H1 (cell line): ENCODE results near the gene OPCML. TPM values are rescaled to one million over a fixed set of nuclear protein-coding genes. Genes with fewer than 3 reads are reported as not detected.

ENCODE experiments used
- CTCF ChIA-PET: fragments of 300-600 bp; sonication (Branson Sonifier 250); formaldehyde crosslinking; loops from one replicate; lab custom pipeline; 2021; ENCODE audit not compliant: partially characterized antibody; lab: Charles Lee
- POLR2A ChIA-PET: fragments of 300-600 bp; sonication (Branson Sonifier 250); formaldehyde crosslinking; loops from one replicate; lab custom pipeline; 2021; ENCODE audit warnings: inconsistent platforms; ENCODE audit not compliant: partially characterized antibody; lab: Charles Lee
- DNase-seq, 2 experiments: peaks; one replicate each; pipeline versions ENCODE4 v3.0.0 to v3.0.0-alpha.2; 2010 to 2022; ENCODE audit warnings: low spot score in 2 of 2, low read depth in 1 of 2, mixed read lengths in 1 of 2
- FAIRE-seq: peaks from 2 replicates; lab custom pipeline; 2011; peaks lifted over from hg19 to GRCh38; lab: Jason Lieb, UNC
- H2AFZ ChIP-seq: 2 replicates; pipeline ENCODE4 v1.8.1; 2012; ENCODE audit warnings: low read length, inconsistent platforms
- H2AK5ac ChIP-seq: 2 replicates; pipeline ENCODE4 v1.6.1; 2013; ENCODE audit warnings: low read depth, low read length
- H2BK120ac ChIP-seq: replicated peaks from 2 replicates; pipeline ENCODE3; 2013; ENCODE audit warnings: low read depth, low read length, inconsistent platforms
- H2BK12ac ChIP-seq: 2 replicates; pipeline ENCODE4 v1.6.1; 2013; ENCODE audit warnings: low read depth, low read length
- H2BK15ac ChIP-seq: 2 replicates; pipeline ENCODE4 v1.6.1; 2013; ENCODE audit warnings: low read length
- H2BK20ac ChIP-seq: 2 replicates; pipeline ENCODE4 v1.6.1; 2013; ENCODE audit warnings: low read length
- H2BK5ac ChIP-seq: 2 replicates; pipeline ENCODE4 v1.6.1; 2013; ENCODE audit warnings: low read depth, low read length
- H3K14ac ChIP-seq: 2 replicates; pipeline ENCODE4 v1.6.1; 2013; ENCODE audit warnings: inconsistent platforms; ENCODE audit not compliant: insufficient read length
- H3K18ac ChIP-seq: 2 replicates; pipeline ENCODE4 v1.6.1; 2013; ENCODE audit warnings: low read length; ENCODE audit errors: extremely low read depth
- H3K23ac ChIP-seq: 2 replicates; pipeline ENCODE4 v1.6.1; 2013; ENCODE audit warnings: inconsistent platforms; ENCODE audit not compliant: insufficient read length
- H3K23me2 ChIP-seq: 2 replicates; pipeline ENCODE4 v1.6.1; 2013; ENCODE audit warnings: low read depth, low read length
- H3K27ac ChIP-seq: 2 replicates; pipeline ENCODE4 v1.6.1; 2011; ENCODE audit warnings: low read depth, low read length, inconsistent platforms
- H3K27me3 ChIP-seq, 4 experiments: replicated peaks in 1 of 4; 1 replicate in 1 of 4; 2 replicates in 3 of 4; pipeline versions ENCODE4 v1.6.1 to v1.8.1; 2011 to 2013; ENCODE audit warnings: low read length in 3 of 4, mild to moderate bottlenecking in 3 of 4, inconsistent platforms in 2 of 4, mixed read lengths in 2 of 4, moderate library complexity in 1 of 4; ENCODE audit not compliant: control insufficient read depth in 3 of 4, insufficient read depth in 3 of 4; ENCODE audit errors: extremely low read depth in 1 of 4
- H3K36me3 ChIP-seq, 4 experiments: 2 replicates each; pipeline versions ENCODE4 v1.6.1 to v1.8.1; 2011 to 2013; ENCODE audit warnings: mild to moderate bottlenecking in 4 of 4, low read length in 3 of 4, moderate library complexity in 2 of 4, control low read depth in 1 of 4, inconsistent platforms in 1 of 4; ENCODE audit not compliant: insufficient read depth in 4 of 4, control insufficient read depth in 2 of 4
- H3K4ac ChIP-seq: replicated peaks from 2 replicates; pipeline ENCODE3; 2013; ENCODE audit warnings: low read length, low read depth, mixed read lengths, inconsistent platforms; ENCODE audit not compliant: insufficient read length
- H3K4me1 ChIP-seq, 4 experiments: replicated peaks in 1 of 4; 1 replicate in 1 of 4; 2 replicates in 3 of 4; pipeline versions ENCODE4 v1.6.1 to v1.8.1; 2011 to 2013; ENCODE audit warnings: low read length in 3 of 4, inconsistent platforms in 2 of 4, mixed read lengths in 1 of 4; ENCODE audit not compliant: insufficient read depth in 4 of 4, control insufficient read depth in 3 of 4
- H3K4me2 ChIP-seq, 2 experiments: 2 replicates each; pipeline versions ENCODE4 v1.6.1 to v1.8.1; 2011 to 2013; ENCODE audit warnings: low read depth in 2 of 2, low read length in 2 of 2, control low read depth in 1 of 2, inconsistent platforms in 1 of 2, mild to moderate bottlenecking in 1 of 2; ENCODE audit not compliant: insufficient read depth in 1 of 2
- H3K4me3 ChIP-seq, 4 experiments: fragments of 200-600, 300-600 bp in 1 of 4; sonication (generic), shearing (Covaris generic), sonication (Bioruptor Twin) in 1 of 4; 2 replicates each; pipeline versions ENCODE4 v1.5.1 to v1.8.1; 2011 to 2016; ENCODE audit warnings: low read length in 4 of 4, low read depth in 3 of 4, control low read depth in 2 of 4, inconsistent platforms in 2 of 4, mild to moderate bottlenecking in 2 of 4, mixed read lengths in 1 of 4, moderate library complexity in 1 of 4; ENCODE audit not compliant: insufficient read depth in 2 of 4; ENCODE audit errors: extremely low read depth in 1 of 4
- H3K56ac ChIP-seq: replicated peaks from 2 replicates; pipeline ENCODE3; 2013; ENCODE audit warnings: low read depth, mild to moderate bottlenecking, mixed read lengths, low read length, inconsistent platforms; ENCODE audit not compliant: insufficient read length
- H3K79me1 ChIP-seq: 2 replicates; pipeline ENCODE4 v1.6.1; 2013; ENCODE audit warnings: low read depth, low read length, control low read depth
- H3K79me2 ChIP-seq, 2 experiments: 2 replicates each; pipeline versions ENCODE4 v1.6.1 to v1.8.1; 2012 to 2013; ENCODE audit warnings: low read length in 2 of 2, mild to moderate bottlenecking in 2 of 2, inconsistent platforms in 1 of 2; ENCODE audit not compliant: insufficient read depth in 2 of 2, control insufficient read depth in 1 of 2
- H3K9ac ChIP-seq, 4 experiments: replicated peaks in 1 of 4; 1 replicate in 1 of 4; 2 replicates in 3 of 4; pipeline versions ENCODE4 v1.6.1 to v1.8.1; 2011 to 2013; ENCODE audit warnings: low read depth in 3 of 4, low read length in 3 of 4, control low read depth in 2 of 4, mild to moderate bottlenecking in 2 of 4, moderate library complexity in 2 of 4, inconsistent platforms in 1 of 4; ENCODE audit errors: extremely low read depth in 1 of 4
- H3K9me3 ChIP-seq, 2 experiments: 2 replicates each; pipeline versions ENCODE4 v1.6.1 to v1.8.1; 2012 to 2013; ENCODE audit warnings: mild to moderate bottlenecking in 2 of 2, moderate library complexity in 2 of 2, control low read depth in 1 of 2, inconsistent platforms in 1 of 2, low read depth in 1 of 2, low read length in 1 of 2, mixed read lengths in 1 of 2; ENCODE audit not compliant: insufficient read depth in 2 of 2
- H4K20me1 ChIP-seq, 2 experiments: replicated peaks in 1 of 2; 2 replicates each; pipeline versions ENCODE3 to v1.8.1; 2011 to 2013; ENCODE audit warnings: inconsistent platforms in 2 of 2, low read length in 2 of 2, mild to moderate bottlenecking in 1 of 2; ENCODE audit not compliant: insufficient read depth in 2 of 2, control insufficient read depth in 1 of 2
- H4K5ac ChIP-seq: 2 replicates; pipeline ENCODE4 v1.6.1; 2013; ENCODE audit warnings: low read length, low read depth, mixed read lengths, inconsistent platforms; ENCODE audit not compliant: insufficient read length
- H4K8ac ChIP-seq: 2 replicates; pipeline ENCODE4 v1.8.0; 2013; ENCODE audit warnings: mild to moderate bottlenecking, moderate library complexity, low read length, inconsistent platforms; ENCODE audit not compliant: insufficient read depth; ENCODE audit errors: extremely low read depth
- H4K91ac ChIP-seq: replicated peaks from 2 replicates; pipeline ENCODE3; 2013; ENCODE audit warnings: low read length, mixed read lengths, inconsistent platforms; ENCODE audit not compliant: insufficient read length
- ASH2L ChIP-seq: fragments of 200-600, 300-600 bp; sonication (generic); IDR thresholded peaks from one replicate; pipeline ENCODE4 v1.7.1; 2017; ENCODE audit warnings: low read length
- BRCA1 ChIP-seq: IDR thresholded peaks from 2 replicates; pipeline ENCODE4 v1.6.1; 2012; ENCODE audit warnings: low read depth, low read length, improper control_type of control experiment
- EP300 ChIP-seq, 2 experiments: IDR thresholded peaks; 1 replicate in 1 of 2; 2 replicates in 1 of 2; pipeline ENCODE4 v1.6.1; 2011 to 2012; ENCODE audit warnings: low read depth in 2 of 2, low read length in 2 of 2, mild to moderate bottlenecking in 2 of 2, borderline replicate concordance in 1 of 2, inconsistent platforms in 1 of 2, moderate library complexity in 1 of 2
- EZH2 ChIP-seq: fragments of 200-600 bp; sonication (generic); IDR thresholded peaks from 2 replicates; pipeline ENCODE4 v1.7.1; 2012; ENCODE audit warnings: low read depth, mild to moderate bottlenecking, moderate library complexity, low read length, inconsistent platforms; ENCODE audit not compliant: severe bottlenecking
- KDM4A ChIP-seq: IDR thresholded peaks from one replicate; pipeline ENCODE4 v1.7.1; 2012; ENCODE audit warnings: low read depth, mild to moderate bottlenecking, moderate library complexity, low read length, inconsistent platforms; ENCODE audit not compliant: severe bottlenecking
- MAFK ChIP-seq: IDR thresholded peaks from 2 replicates; pipeline ENCODE4 v1.6.1; 2012; ENCODE audit warnings: low read depth, mild to moderate bottlenecking, improper control_type of control experiment, low read length
- POLR2AphosphoS5 ChIP-seq: IDR thresholded peaks from 2 replicates; pipeline ENCODE4 v1.6.1; 2011; ENCODE audit warnings: low read depth, low read length
- SRF ChIP-seq: IDR thresholded peaks from 2 replicates; pipeline ENCODE4 v1.6.1; 2011; ENCODE audit warnings: mild to moderate bottlenecking, low read depth, low read length, moderate library complexity
- WGBS, 2 experiments: shearing (Covaris generic) in 1 of 2; methylation state at CpG; one replicate each; pipeline versions ENCODE4 v1.1.6 to v1.1.7; 2013 to 2015; ENCODE audit warnings: low lambda C conversion rate in 2 of 2, mixed read lengths in 2 of 2, inconsistent platforms in 1 of 2, low coverage in 1 of 2, missing lambda C conversion rate in 1 of 2; ENCODE audit not compliant: insufficient replicate concordance in 2 of 2, insufficient coverage in 1 of 2, insufficient read length in 1 of 2; ENCODE audit errors: extremely low coverage in 1 of 2, missing lambda C conversion rate in 1 of 2; 5-methylcytosine and 5-hydroxymethylcytosine counted together
- polyA plus RNA-seq, 7 experiments: library from polyadenylated mRNA; depleted of rRNA in 3 of 7; stranded (reverse) in 5 of 7; unstranded in 2 of 7; fragments of >200 nt in 5 of 7; fragments of 200-250 nt in 2 of 7; gene quantifications; 1 replicate in 5 of 7; 2 replicates in 1 of 7; 4 replicates in 1 of 7; pipeline versions ENCODE4 v1.2.1 to v1.2.3, GENCODE V29; 2011 to 2013; ENCODE audit warnings: missing spikeins in 2 of 7, mixed read lengths in 2 of 7
- total RNA-seq: library from RNA; stranded (reverse); fragmentation: NEBNext Ultra II Directional; extraction: Animal tissue kit (Norgen Biotek cat#: 25700); gene quantifications from 2 replicates; pipeline ENCODE4 v1.2.1, GENCODE V29; 2021
- TF ChIP-seq, protein P1 (sequence below): IDR thresholded peaks from 2 replicates; pipeline ENCODE4 v1.6.1; 2012; ENCODE audit warnings: low read length, inconsistent platforms
- TF ChIP-seq, protein P2 (sequence below): IDR thresholded peaks from 2 replicates; pipeline ENCODE4 v1.6.1; 2012; ENCODE audit warnings: inconsistent platforms

The OPCML gene
- total and polyA plus RNA-seq, 2 of the 8 experiments (the other 6 are each of a cell fraction or from before 2014, with no cell fraction given): 2.3 to 3.1 TPM

DNA sequence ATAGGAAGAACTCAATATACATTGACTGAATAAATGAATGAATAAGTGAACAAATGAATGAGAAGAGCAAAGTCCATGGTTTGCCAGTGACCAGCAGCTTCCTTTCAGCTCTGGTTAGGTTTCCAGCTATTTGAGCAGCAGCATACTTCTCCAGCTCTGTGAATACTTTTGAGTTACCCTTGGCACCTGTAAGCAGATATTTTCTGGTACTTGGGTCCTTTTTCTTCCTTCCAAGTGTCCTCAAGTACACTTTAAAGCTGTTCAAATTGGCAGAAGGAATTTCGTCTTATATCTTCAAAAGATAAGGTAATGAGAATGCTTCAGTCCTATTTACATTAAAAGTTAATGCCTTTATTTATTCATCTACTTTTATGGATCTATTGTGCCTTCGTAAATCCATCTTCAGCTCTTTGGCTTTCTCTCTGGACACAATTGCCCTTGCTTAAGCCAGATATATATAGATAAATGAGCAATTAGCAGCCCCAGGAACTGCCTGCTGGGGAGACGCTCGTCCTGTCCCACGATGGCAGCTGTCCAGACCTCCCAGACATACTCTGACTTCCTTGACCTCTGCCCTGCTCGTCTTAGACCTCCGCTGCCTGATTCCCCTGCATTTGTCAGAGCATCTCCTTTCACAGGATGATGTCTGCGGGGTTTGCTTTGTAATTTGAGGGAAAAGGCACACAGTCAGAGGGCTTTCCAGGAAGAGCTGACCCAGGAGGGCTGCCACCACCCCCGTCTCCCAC, 926.3 kb downstream of the OPCML start:
- Histone ChIP-seq H4K20me1 (no peaks in the 10 kb centered on the region), H4K8ac (no peak overlapping the region), H3K4me2 (no peak overlapping the region), H3K4me3 (no peak overlapping the region), H3K27me3 (no peaks in the 10 kb centered on the region), H3K79me1 (no peaks in the 10 kb centered on the region), H2BK15ac (no peak overlapping the region), H3K23ac (no peak overlapping the region), H3K18ac (no peak overlapping the region), H3K36me3 (no peaks in the 10 kb centered on the region), H2BK12ac (no peak overlapping the region), H2BK20ac (no peak overlapping the region), H3K9me3 (no peaks in the 10 kb centered on the region), H4K5ac (no peak overlapping the region), H3K23me2 (no peaks in the 10 kb centered on the region), H3K56ac (no peak overlapping the region), H3K27ac (no peak overlapping the region), H3K14ac (no peak overlapping the region), H2AK5ac (no peak overlapping the region), H3K4ac (no peak overlapping the region), H2BK5ac (no peak overlapping the region), H3K79me2 (no peaks in the 10 kb centered on the region), H3K4me1 (no peaks in the 10 kb centered on the region; a peak in 1 of 7 replicates), H2AFZ (no peak overlapping the region), H3K9ac (no peak overlapping the region), H4K91ac (no peak overlapping the region), H2BK120ac (no peak overlapping the region)
- TF ChIP-seq ASH2L (no peak), MAFK (no peak), KDM4A (no peak), EP300 (IDR thresholded peaks at IDR 0.05; ENCODE audit: borderline replicate concordance in 1 of 2, low read depth in 2 of 2, low read length in 2 of 2) (no peak), EZH2 (no peak), SRF (no peak), BRCA1 (no peak), POLR2AphosphoS5 (no peak)
- TF ChIP-seq, protein P1, sequence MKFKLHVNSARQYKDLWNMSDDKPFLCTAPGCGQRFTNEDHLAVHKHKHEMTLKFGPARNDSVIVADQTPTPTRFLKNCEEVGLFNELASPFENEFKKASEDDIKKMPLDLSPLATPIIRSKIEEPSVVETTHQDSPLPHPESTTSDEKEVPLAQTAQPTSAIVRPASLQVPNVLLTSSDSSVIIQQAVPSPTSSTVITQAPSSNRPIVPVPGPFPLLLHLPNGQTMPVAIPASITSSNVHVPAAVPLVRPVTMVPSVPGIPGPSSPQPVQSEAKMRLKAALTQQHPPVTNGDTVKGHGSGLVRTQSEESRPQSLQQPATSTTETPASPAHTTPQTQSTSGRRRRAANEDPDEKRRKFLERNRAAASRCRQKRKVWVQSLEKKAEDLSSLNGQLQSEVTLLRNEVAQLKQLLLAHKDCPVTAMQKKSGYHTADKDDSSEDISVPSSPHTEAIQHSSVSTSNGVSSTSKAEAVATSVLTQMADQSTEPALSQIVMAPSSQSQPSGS: no peak
- TF ChIP-seq, protein P2, sequence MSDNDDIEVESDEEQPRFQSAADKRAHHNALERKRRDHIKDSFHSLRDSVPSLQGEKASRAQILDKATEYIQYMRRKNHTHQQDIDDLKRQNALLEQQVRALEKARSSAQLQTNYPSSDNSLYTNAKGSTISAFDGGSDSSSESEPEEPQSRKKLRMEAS: no peak
- ChIA-PET POLR2A (no interaction called here), CTCF (interaction anchor here (0.7 to 1.3 kb wide), 2 partner anchors 18 to 334 kb away, joined by 4 to 7 read pairs; no protein-coding TSS in a partner anchor)
- DNase-seq (no peak), FAIRE-seq (no peak)
- 95% methylated on average over 9 of the region's 9 CpGs; no CpG with 5 or more reads in 1 of the 2 experiments for WGBS, 2 experiments
